GM21423 (cell line): ENCODE results near the gene CEMP1.

Experiments
- ATAC-seq: cut with Tn5 transposase; IDR thresholded peaks from one replicate; pipeline ENCODE4 v1.9.1; 2021; ENCODE audit warnings: mild to moderate bottlenecking, moderate library complexity; ENCODE audit not compliant: unreplicated experiment

CEMP1 gene

DNA sequence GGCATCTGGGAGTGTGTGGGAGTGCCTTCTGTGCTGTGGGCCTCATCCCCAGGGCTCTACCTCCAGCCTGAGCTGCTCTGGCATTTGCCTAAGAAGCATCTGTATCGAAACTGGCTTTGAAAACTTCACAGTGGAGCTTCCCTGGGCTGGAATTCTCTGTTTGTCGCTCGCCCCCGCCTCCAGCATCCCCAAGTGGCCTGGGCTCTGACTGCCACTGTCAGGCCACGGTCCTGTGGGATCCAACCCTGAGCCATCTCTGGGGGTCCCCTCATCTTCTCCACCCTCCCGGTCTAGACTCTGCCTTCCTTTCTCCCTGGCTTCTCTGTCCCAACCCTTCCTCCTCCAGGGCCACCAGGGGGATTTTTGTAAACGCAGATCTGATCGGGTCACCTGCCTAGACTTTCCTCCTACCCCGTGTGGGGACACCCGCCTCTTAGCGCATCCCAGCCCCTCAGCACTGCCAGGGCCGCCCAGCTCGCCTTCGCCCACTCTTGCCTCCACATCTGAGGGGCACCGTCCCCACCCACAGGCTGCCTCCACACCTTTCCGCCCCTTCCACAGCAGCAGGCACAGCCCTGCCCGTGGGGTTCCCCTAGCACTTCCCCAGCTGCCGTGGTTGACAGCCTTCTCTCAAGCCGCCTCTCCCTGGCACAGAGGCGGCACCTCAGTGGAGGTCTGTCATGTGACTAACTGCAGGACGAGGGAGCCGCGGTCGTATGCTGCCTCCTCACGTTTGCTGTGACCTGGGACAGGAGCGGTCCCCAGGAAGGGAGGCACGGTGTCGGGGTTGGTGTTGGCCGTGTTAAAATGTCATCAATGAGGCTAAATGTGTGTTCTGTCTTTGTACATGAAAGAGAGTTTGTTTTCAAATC, 44.3 kb downstream of the CEMP1 start:
- peak; percentile 72 for ATAC-seq

DNA sequence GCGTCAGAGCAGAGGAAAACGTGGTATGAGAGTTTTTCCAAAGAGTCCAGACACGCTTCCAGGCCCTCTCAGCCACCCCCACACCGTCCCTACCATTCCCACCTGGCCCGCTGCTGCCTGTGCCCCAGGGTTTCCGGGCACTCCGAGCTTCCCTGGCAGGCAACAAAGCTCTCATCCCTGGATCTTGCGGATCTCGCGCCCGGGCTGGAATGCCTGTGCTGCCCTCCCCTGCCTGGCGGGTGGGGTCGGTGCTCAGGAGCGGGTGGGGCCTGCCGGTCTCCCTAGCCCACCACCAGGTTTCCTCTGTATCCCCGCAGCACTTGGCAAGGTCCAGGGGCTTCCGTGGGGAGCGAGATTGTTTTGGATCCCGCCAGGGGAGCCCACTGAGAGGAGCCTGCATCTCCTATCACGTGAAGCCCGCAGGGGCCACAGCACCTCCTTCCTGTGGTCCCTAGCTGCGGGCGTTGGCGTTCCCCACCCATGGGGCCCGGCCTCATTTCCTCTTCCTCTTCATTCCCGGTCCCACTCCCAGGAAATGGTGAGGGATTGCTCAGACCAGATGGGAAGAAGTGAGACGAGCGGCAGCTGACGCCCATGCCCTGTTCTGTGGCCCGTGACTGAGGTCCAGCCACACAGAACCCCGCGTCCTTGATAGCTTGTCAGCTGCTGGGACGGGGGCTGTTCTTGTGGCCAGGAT, 45.2 kb downstream of the CEMP1 start:
- no peak for ATAC-seq

DNA sequence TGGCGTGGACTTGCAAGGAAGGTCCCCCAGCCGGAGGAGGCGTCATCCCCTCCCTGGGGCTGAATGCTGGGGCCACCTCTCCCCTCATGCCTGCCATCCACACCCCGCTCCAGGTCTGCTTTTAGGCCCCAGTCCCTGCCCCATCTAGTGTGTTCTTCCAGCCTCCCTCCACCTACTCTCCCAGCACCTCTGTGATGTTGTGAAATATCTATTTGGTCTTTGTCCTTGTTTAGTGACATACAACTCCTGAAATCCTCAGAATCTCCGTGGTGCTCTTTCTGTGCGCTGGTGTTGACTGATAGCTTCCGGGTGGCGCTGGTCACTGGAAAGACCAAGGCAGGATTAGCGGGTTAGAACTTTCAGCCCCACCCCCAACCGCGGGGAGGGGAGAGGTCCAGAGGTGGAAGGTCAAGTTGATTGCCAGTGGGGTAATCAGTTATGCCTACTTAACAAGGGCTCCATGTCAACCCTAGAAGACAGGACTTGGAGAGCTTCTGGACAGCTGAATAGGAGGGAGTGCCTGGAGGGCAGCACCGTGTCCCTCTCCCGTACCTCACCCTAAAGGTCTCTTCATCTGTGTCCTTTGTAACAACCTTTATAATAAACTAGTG, 46.2 kb downstream of the CEMP1 start:
- ATAC-seq, result no peak

DNA sequence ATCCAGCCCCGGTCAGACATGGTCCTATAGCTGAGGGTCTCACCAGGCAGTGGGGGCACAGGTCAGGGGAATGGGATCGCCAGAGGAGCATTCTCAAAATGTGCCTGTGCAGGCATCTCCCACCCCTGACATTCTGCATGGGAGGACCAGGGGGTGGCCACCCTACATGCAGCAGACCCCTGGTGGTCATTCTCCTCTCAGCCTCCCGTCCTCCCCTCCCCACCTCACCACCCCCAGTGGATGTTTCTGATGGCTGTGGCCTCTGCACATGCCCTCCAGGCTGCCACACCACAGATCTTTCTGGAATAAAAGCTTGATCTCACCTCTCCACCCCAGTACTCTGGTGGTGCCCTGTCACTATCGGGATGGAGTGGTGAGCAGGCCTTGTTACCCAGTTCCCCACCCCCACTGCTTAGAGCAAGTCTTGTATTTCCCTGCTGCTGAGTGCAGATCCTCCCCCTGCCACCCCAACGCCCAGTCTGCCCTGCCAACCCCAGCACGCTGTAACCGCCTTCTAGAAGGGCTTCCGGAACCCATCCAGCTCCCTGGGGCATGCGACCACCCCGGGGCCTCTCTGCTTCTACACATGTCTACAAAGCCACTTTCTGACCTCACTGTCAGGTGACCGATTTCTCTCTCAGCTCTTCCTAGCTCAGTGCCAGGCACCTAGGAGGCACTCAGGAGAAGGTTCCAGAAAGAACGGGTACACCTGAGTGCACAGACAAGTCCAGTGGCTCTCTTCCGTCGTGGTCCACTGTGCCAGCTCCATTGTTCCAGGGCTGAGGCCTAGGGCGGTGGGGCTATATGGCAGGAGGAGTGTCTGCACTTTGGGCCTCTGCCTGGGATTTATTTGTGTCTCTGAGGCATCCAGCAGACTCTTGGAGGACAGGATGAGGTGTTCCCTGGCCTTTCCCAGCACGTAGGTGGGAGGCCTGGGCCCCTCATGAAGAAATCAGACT, 47.0 kb downstream of the CEMP1 start:
- no peak for ATAC-seq

DNA sequence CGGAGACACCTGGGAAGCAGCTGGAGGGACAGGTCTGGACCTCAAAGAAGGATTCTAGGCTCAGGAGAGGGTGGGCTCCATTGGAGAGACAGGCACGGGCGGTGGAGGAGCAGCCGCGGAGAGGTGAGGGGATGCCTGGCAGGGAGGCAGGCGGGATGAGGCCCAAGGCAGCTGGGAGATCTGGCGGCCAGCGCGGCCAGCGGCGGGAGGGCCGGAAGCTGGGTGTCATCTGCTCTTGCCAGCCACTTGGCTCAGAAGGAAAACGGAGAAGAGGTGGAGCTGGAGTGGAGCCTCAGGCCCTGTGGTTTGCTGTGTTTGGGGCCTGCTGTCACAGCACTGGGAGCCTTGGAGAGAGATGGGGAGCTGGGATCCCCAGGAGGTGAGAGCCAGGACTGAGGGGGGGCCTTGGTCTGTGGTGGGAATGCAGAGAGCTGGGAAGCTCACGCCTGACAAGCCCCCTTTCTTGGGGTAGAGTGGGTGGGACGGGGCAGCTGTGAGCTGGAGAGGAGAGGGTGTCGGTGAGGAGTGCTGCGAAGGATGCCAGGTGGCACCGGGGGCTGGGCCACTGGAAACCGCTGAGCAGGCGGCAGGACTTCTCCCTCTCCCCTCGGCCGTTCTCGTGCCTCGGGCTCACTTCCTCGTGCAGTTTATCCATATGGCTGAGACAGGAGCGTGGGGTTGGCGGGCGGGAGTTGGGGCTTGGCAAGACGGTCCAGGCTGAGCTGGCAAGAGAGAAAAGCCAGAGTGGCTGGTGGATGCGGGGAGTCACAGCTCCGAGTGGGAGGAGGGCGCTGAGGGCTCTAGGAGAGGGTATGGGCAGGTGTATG, 48.3 kb downstream of the CEMP1 start:
- no peak for ATAC-seq

DNA sequence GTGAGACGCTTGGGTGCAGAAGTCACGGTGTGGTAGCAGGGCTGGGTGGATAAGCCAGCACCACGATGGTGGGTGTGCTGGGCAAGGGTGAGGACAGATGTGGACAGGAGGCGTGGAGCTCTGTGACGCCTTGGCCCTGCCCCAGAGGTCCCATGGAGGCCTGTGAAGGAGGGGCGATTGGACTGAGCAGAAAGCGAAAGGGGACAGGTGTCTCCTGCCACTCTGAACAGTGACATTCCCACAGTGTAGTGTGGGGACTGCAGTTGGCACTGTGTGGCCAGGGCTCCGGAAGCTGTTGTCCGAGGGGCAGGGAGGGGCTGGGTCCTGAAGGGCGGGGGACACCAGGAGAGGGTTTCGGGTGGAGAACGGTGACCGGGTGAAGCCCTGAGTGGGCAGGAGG, 49.0 kb downstream of the CEMP1 start:
- no peak for ATAC-seq

DNA sequence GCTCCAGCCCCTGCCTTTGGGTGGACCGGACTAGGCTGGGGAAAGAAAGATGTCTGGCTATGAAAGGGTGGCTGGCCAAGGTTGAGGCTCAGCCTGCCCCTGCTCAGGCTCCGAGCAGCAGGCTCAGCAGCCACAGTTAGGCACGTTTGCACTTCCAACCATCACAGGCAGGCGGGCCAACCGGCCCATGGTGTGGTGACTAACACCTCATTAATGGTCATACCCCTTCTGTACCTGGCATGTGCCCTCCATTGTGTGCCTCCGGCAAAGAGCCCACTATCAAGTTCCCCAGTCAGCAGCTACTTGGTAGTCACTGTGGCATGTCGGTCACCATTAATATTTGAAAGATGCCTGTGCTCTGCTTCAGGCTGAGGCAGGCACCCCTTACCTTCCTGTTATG, 49.5 kb downstream of the CEMP1 start:
- no peak for ATAC-seq

DNA sequence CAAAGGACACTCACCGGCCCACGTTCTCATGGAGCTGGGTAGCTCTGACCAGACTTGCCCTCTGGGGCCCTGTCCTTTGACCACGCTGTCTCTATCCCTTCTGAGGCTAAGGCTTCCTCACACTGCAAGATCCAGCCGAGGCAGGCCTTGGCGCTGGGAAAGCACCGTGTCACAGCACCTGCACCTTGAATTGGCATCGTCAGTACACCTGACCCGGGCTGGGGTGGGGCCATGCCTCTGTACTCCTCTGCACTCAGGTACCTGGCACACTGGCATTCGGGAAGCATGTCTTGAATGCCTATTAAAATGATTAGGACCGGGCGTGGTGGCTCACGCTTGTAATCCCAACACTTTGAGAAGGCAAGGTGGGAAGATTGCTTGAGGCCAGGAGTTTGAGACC, 50.3 kb downstream of the CEMP1 start:
- ATAC-seq, result no peak
